OCI-LY3 (cell line): ENCODE results near the gene GRAMD2A.
"Not testable (repeated sequence)": the region's sequence is repeated elsewhere in the genome, so short reads cannot be mapped to it uniquely, and the experiment has no call there.

Source experiments
- H2AFZ ChIP-seq: fragments of 200-600, 300-600 bp; shearing (Covaris generic); 2 replicates; pipeline ENCODE4 v1.6.0; 2014; ENCODE audit warnings: antibody characterized with exemption, low read depth, low read length
- H3K27ac ChIP-seq: fragments of 200-600, 300-600 bp; sonication (generic); 2 replicates; pipeline ENCODE4 v1.5.1; 2014; ENCODE audit warnings: mild to moderate bottlenecking, low read length, moderate library complexity, mixed read lengths
- H3K27me3 ChIP-seq: fragments of 200-600, 300-600 bp; sonication (generic); 2 replicates; pipeline ENCODE4 v1.6.1; 2014; ENCODE audit warnings: low read depth, low read length, mixed read lengths
- H3K36me3 ChIP-seq: fragments of 200-600, 300-600 bp; sonication (generic); replicated peaks from 2 replicates; pipeline ENCODE3; 2014; ENCODE audit warnings: low read depth, low read length, mixed read lengths
- H3K4me1 ChIP-seq: fragments of 300-600, 200-600 bp; sonication (generic); 2 replicates; pipeline ENCODE4 v1.6.1; 2014; ENCODE audit warnings: low read length, mixed read lengths
- H3K4me2 ChIP-seq: fragments of 200-600, 300-600 bp; sonication (generic); 2 replicates; pipeline ENCODE4 v1.6.1; 2014; ENCODE audit warnings: low read length, mixed read lengths
- H3K4me3 ChIP-seq: fragments of 300-600, 200-600 bp; sonication (generic); 2 replicates; pipeline ENCODE4 v1.5.1; 2014; ENCODE audit warnings: antibody characterized with exemption, mild to moderate bottlenecking, low read length, moderate library complexity
- H3K79me2 ChIP-seq: fragments of 300-600, 200-600 bp; shearing (Covaris generic); 2 replicates; pipeline ENCODE4 v1.6.1; 2014; ENCODE audit warnings: mild to moderate bottlenecking, low read length, mixed read lengths
- H3K9ac ChIP-seq: fragments of 300-600, 200-600 bp; shearing (Covaris generic); 2 replicates; pipeline ENCODE4 v1.6.0; 2014; ENCODE audit warnings: mild to moderate bottlenecking, low read length, moderate library complexity
- H3K9me3 ChIP-seq: fragments of 200-600, 300-600 bp; shearing (Covaris generic); 2 replicates; pipeline ENCODE4 v1.6.1; 2014; ENCODE audit warnings: low read length, mixed read lengths; ENCODE audit not compliant: insufficient read depth
- H4K20me1 ChIP-seq: fragments of 200-600, 300-600 bp; sonication (generic); 2 replicates; pipeline ENCODE4 v1.6.1; 2016; ENCODE audit warnings: low read length, mixed read lengths; ENCODE audit not compliant: insufficient read depth
- CTCF ChIP-seq: fragments of 200-600, 300-600 bp; sonication (generic); IDR thresholded peaks from 2 replicates; pipeline ENCODE4 v1.5.1; 2014; ENCODE audit warnings: antibody characterized with exemption, low read length, low read depth
- EZH2phosphoT487 ChIP-seq: fragments of 200-600 bp; shearing (Covaris generic); IDR thresholded peaks from 2 replicates; pipeline ENCODE4 v1.6.1; 2018; ENCODE audit warnings: antibody characterized with exemption, mixed run types, low read depth

GRAMD2A gene

GRCh38 chr15:72173401-72173800 lies 24.2 kb downstream of the GRAMD2A start:
- no peak overlapping the region for H3K4me2 ChIP-seq
- no peaks in the 10 kb centered on the region for H3K36me3 ChIP-seq
- H3K27me3 ChIP-seq, result peaks cover 24% of the 10 kb centered on the region
- no peaks in the 10 kb centered on the region for H3K9me3 ChIP-seq
- no peak overlapping the region for H3K27ac ChIP-seq
- H3K4me3 ChIP-seq, result no peak overlapping the region
- no peaks in the 10 kb centered on the region for H3K79me2 ChIP-seq
- no peak overlapping the region for H3K9ac ChIP-seq
- no peak overlapping the region for H2AFZ ChIP-seq
- TF ChIP-seq CTCF (no peak), EZH2phosphoT487 (no peak)
- peaks cover 4% of the 10 kb centered on the region; the same call in 1 of the 2 replicates for H3K4me1 ChIP-seq
- no peaks in the 10 kb centered on the region for H4K20me1 ChIP-seq

GRCh38 chr15:72172796-72173195 lies 24.8 kb downstream of the GRAMD2A start:
- no peak overlapping the region for H3K4me3 ChIP-seq
- H3K79me2 ChIP-seq, result no peaks in the 10 kb centered on the region
- no peaks in the 10 kb centered on the region for H4K20me1 ChIP-seq
- H3K4me2 ChIP-seq, result no peak overlapping the region
- H3K4me1 ChIP-seq, result peaks cover 4% of the 10 kb centered on the region; the same call in 1 of the 2 replicates
- H3K27me3 ChIP-seq, result peaks cover 24% of the 10 kb centered on the region
- no peak for TF ChIP-seq EZH2phosphoT487
- no peak for TF ChIP-seq CTCF
- no peak overlapping the region for H2AFZ ChIP-seq
- H3K9me3 ChIP-seq, result no peaks in the 10 kb centered on the region
- no peak overlapping the region for H3K27ac ChIP-seq
- H3K36me3 ChIP-seq, result no peaks in the 10 kb centered on the region
- no peak overlapping the region for H3K9ac ChIP-seq

- not testable (repeated sequence) for H3K4me1 ChIP-seq, H3K79me2 ChIP-seq, H2AFZ ChIP-seq, H3K4me2 ChIP-seq, H3K27ac ChIP-seq, H4K20me1 ChIP-seq, H3K4me3 ChIP-seq, H3K36me3 ChIP-seq, H3K9ac ChIP-seq, H3K9me3 ChIP-seq
- H3K27me3 ChIP-seq, result peaks cover 24% of the 10 kb centered on the region
Observed at GRCh38 chr15:72171978-72172377, 25.6 kb downstream of the GRAMD2A start.

GRCh38 chr15:72170691-72171090 lies 26.9 kb downstream of the GRAMD2A start:
- Histone ChIP-seq H4K20me1 (no peaks in the 10 kb centered on the region), H3K79me2 (no peaks in the 10 kb centered on the region), H3K9ac (no peak overlapping the region), H3K27me3 (peaks cover 23% of the 10 kb centered on the region), H3K4me1 (peaks cover 4% of the 10 kb centered on the region; the same call in 1 of the 2 replicates), H3K36me3 (no peaks in the 10 kb centered on the region), H3K27ac (no peak overlapping the region), H3K9me3 (no peaks in the 10 kb centered on the region), H3K4me2 (no peak overlapping the region), H2AFZ (no peak overlapping the region), H3K4me3 (no peak overlapping the region)
- TF ChIP-seq CTCF (no peak), EZH2phosphoT487 (no peak)
